Calu3 (cell line): ENCODE results near the gene EPAS1. TPM values are rescaled to one million over a fixed set of nuclear protein-coding genes. Genes with fewer than 3 reads are reported as not detected.

Experiments used
- BruUV-seq: library from RNA; stranded (reverse); fragments of 400-500 nt; replicated peaks from 2 replicates; lab custom pipeline; 2021; lab: Mats Ljungman, UMichigan
- CTCF ChIA-PET: fragments of 300-600 bp; sonication (Branson Sonifier 250); formaldehyde crosslinking; loops from one replicate; lab custom pipeline; 2022; ENCODE audit warnings: antibody characterized with exemption; lab: Charles Lee
- DNase-seq: peaks from one replicate; pipeline ENCODE4 v3.0.0; 2022
- H3K27ac Mint-ChIP-seq: one replicate; pipeline ENCODE4 v1.8.0; 2022; ENCODE audit warnings: mixed read lengths; ENCODE audit not compliant: unreplicated experiment
- H3K27me3 Mint-ChIP-seq: one replicate; pipeline ENCODE4 v1.8.0; 2022; ENCODE audit warnings: mixed read lengths; ENCODE audit not compliant: unreplicated experiment
- H3K36me3 Mint-ChIP-seq: one replicate; pipeline ENCODE4 v1.8.0; 2022; ENCODE audit warnings: mild to moderate bottlenecking, moderate library complexity, mixed read lengths; ENCODE audit not compliant: insufficient read depth, unreplicated experiment
- H3K4me1 Mint-ChIP-seq: one replicate; pipeline ENCODE4 v1.8.0; 2022; ENCODE audit warnings: mild to moderate bottlenecking, low read depth, mixed read lengths; ENCODE audit not compliant: unreplicated experiment
- H3K4me3 Mint-ChIP-seq: one replicate; pipeline ENCODE4 v1.8.0; 2022; ENCODE audit warnings: mild to moderate bottlenecking, low read depth, moderate library complexity, mixed read lengths; ENCODE audit not compliant: unreplicated experiment
- H3K9me3 Mint-ChIP-seq: one replicate; pipeline ENCODE4 v1.8.0; 2022; ENCODE audit warnings: low read depth, mixed read lengths; ENCODE audit not compliant: unreplicated experiment
- CTCF ChIP-seq: fragments of 200-600 bp; IDR thresholded peaks from one replicate; pipeline ENCODE4 v1.8.0; 2022; ENCODE audit warnings: antibody characterized with exemption; ENCODE audit not compliant: unreplicated experiment
- intact Hi-C: fragments of 100-400 bp; cut with micrococcal nuclease; formaldehyde crosslinking; loops from one replicate; pipeline ENCODE4 v1.10.0; 2022; ENCODE audit not compliant: unreplicated experiment
- total RNA-seq: library from RNA; stranded (reverse); gene quantifications from 2 replicates; pipeline ENCODE4 v1.2.3, GENCODE V29; 2022

EPAS1 gene
- total RNA-seq, 1 experiment from 2014 or later, result 18.5 TPM

- CTCF ChIA-PET, result no interaction called here
- H3K4me3 Mint-ChIP-seq, result no peak overlapping the region
Measured at GRCh38 chr2:46434851-46435273, 137.7 kb downstream of the EPAS1 start.

GRCh38 chr2:46435353-46435752 is 138.1 kb downstream of the EPAS1 start:
- CTCF ChIA-PET, result no interaction called here
- H3K27ac Mint-ChIP-seq, result no peak overlapping the region
- no peak for DNase-seq
- H3K4me1 Mint-ChIP-seq, result no peaks in the 10 kb centered on the region
- H3K9me3 Mint-ChIP-seq, result peaks cover 2% of the 10 kb centered on the region
- H3K36me3 Mint-ChIP-seq, result no peaks in the 10 kb centered on the region
- intact Hi-C loops, result no loop called here
- TF ChIP-seq CTCF, result no peak
- BruUV-seq, result no TSS peak
- no peak overlapping the region for H3K4me3 Mint-ChIP-seq
- peaks cover 29% of the 10 kb centered on the region for H3K27me3 Mint-ChIP-seq

More at GRCh38 chr2:46434851-46435273, 137.7 kb downstream of the EPAS1 start:
- no peak for TF ChIP-seq CTCF
- H3K27me3 Mint-ChIP-seq, result peaks cover 29% of the 10 kb centered on the region
- H3K27ac Mint-ChIP-seq, result no peak overlapping the region
- no TSS peak for BruUV-seq
- peaks cover 2% of the 10 kb centered on the region for H3K9me3 Mint-ChIP-seq
- H3K36me3 Mint-ChIP-seq, result no peaks in the 10 kb centered on the region
- no peaks in the 10 kb centered on the region for H3K4me1 Mint-ChIP-seq
- intact Hi-C loops, result no loop called here
- DNase-seq, result no peak

- H3K4me1 Mint-ChIP-seq, result no peaks in the 10 kb centered on the region
- intact Hi-C loops, result no loop called here
- H3K9me3 Mint-ChIP-seq, result peaks cover 2% of the 10 kb centered on the region
- CTCF ChIA-PET, result no interaction called here
- H3K36me3 Mint-ChIP-seq, result no peaks in the 10 kb centered on the region
- DNase-seq, result no peak
- no peak for TF ChIP-seq CTCF
- H3K27me3 Mint-ChIP-seq, result peaks cover 29% of the 10 kb centered on the region
- no peak overlapping the region for H3K4me3 Mint-ChIP-seq
- H3K27ac Mint-ChIP-seq, result no peak overlapping the region
- no TSS peak for BruUV-seq
Measured at GRCh38 chr2:46435796-46436360, 138.7 kb downstream of the EPAS1 start.

Other genes with a start within 250 kb of the EPAS1 start
- gene TMEM247, start 182.2 kb downstream of the EPAS1 start, total RNA-seq, result not detected in 2 replicates
- 23.6 and 24.1 TPM in 2 replicates for gene RHOQ, start 245.1 kb downstream of the EPAS1 start, total RNA-seq
- 10.6 and 11.5 TPM in 2 replicates for gene ATP6V1E2, start 245.2 kb downstream of the EPAS1 start, total RNA-seq